SU-DHL-6 (cell line): ENCODE measurements around the gene FOXE1.

Source experiments
- EZH2phosphoT487 ChIP-seq: fragments of 200-600 bp; sonication (generic), shearing (Covaris generic); conservative IDR thresholded peaks from 2 replicates; pipeline ENCODE4 v1.6.1; 2018; ENCODE audit warnings: mild to moderate bottlenecking, antibody characterized with exemption, low read length, moderate library complexity, mixed read lengths
- TF ChIP-seq, protein P1 (sequence below): fragments of 200-600 bp; sonication (generic); IDR thresholded peaks from one replicate; pipeline ENCODE4 v1.5.1; 2017; ENCODE audit warnings: antibody characterized with exemption, mild to moderate bottlenecking, low read length, moderate library complexity; ENCODE audit not compliant: insufficient read depth, poor library complexity, severe bottlenecking

DNA sequence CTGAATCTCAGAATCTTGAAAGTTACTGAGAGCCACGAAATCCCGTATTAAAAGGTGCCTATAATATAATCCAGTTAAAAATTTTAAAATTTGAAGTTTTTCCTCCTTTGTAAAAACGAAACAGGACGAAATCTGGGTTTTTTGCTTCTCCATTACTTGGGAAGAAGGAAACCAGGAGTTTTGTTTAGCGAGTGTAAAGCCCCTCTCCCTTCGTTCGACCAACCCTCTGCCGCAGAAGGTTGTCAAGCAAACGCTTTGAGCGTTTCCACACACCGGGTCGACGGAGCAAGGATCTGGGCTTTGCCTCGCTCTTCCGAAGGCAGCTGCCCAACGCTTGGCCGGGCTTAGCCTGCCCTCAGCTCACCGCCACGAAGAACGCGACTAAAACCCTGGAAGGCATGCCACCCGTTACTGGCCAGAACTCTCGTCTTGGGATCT, 1.6 kb upstream of the FOXE1 start:
- TF ChIP-seq, protein P1, sequence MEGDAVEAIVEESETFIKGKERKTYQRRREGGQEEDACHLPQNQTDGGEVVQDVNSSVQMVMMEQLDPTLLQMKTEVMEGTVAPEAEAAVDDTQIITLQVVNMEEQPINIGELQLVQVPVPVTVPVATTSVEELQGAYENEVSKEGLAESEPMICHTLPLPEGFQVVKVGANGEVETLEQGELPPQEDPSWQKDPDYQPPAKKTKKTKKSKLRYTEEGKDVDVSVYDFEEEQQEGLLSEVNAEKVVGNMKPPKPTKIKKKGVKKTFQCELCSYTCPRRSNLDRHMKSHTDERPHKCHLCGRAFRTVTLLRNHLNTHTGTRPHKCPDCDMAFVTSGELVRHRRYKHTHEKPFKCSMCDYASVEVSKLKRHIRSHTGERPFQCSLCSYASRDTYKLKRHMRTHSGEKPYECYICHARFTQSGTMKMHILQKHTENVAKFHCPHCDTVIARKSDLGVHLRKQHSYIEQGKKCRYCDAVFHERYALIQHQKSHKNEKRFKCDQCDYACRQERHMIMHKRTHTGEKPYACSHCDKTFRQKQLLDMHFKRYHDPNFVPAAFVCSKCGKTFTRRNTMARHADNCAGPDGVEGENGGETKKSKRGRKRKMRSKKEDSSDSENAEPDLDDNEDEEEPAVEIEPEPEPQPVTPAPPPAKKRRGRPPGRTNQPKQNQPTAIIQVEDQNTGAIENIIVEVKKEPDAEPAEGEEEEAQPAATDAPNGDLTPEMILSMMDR, result no peak
- TF ChIP-seq EZH2phosphoT487, result no peak
